Activated T-cell treated with anti-CD3 and anti-CD28 coated beads for 24 hours (primary cell): Measurements from ENCODE around the gene CCDC148.

Experiments used
- DNase-seq: peaks from one replicate; pipeline ENCODE4 v3.0.0-alpha.2; 2020; ENCODE audit warnings: low read depth

CCDC148 gene

DNA sequence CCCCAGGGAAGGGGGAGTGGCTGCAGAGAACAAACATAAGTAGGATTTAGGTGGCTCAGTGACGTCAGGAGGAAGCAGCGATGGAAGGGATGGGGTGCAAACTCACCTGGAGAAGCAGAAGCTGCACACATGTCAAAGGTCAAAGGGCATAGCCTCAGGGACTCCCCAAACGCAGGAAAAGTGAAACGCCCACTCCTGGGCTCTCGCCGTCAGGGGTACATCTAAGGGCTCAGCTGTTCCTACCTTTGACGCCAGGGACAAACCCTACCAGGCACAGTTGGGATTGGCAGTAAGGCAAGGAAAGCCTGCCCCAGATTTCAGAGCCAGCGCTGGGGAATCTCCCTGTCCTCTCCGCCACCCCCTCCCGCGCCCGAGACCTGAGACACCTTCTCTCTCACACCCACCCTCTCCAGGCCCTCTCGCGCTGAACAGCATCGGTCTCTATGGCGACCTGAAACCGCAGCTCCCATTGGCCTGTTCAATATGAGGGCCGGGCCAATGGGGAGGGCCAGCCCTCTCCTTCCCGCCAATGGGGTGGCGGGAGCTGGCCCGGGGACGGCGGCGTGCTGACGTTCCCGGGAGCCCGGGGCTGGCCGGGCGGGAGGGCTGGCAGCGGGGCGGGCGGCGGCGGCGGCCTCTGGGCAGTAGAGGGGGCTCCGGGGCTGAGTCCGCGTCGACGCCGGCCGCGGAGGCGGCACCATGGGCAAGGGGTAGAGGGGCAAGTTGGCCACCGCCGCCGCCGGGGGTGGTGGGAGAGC is at the start of gene CCDC148, which contains the start of gene PKP4:
Gene CCDC148, minus strand, starts transcription at position 445 of the 758 bp plus-strand sequence. Its CDS starts 314 bp downstream, at position 131.
Gene PKP4, plus strand, starts transcription at position 644 of the 758 bp plus-strand sequence. CDS start 76,233 bp downstream, outside the sequence.
- DNase-seq: peak; percentile 83

DNA sequence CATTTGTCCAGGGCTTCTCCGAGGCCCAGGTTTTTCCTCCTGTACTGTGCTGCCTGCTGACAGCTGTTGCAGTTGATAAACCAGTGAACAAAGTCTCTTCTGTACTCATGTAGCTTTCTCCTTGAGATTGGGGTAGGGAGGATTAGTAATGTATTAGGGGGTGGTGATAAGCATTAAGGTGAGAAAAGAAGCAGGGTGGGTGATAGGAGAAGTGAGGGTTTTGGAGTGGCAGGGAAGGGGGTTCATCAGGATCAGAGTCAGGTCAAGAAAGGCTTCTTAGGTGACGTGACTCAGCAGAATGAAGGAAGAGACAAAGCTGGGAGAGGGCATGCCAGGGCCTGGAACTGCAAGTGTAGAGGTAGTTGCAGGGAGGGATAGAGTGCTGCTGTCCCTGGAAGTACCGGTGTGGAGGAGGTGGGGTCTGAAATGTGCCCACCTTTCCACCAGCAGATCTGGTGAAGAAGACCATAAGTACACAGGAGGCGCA is 48.9 kb upstream of the CCDC148 start:
- DNase-seq: no peak

DNA sequence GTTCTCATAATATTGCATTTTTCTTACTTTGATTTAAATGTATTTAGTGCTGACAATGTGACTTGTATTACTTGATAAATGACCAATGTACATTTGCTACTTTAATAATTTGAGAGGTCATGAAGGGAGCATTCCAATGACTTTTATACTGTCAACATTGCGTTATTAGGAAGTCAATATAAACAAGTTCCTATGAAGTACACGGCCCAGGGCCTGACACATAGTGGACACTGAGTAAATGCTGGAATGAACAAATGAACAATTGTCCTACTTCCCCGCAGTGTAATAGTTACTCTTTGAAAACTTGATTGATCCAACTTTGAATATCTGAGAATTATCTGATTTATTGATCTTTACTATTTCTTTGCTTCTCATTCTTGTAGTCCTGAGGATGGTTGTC is 47.5 kb upstream of the CCDC148 start:
- no peak for DNase-seq

DNA sequence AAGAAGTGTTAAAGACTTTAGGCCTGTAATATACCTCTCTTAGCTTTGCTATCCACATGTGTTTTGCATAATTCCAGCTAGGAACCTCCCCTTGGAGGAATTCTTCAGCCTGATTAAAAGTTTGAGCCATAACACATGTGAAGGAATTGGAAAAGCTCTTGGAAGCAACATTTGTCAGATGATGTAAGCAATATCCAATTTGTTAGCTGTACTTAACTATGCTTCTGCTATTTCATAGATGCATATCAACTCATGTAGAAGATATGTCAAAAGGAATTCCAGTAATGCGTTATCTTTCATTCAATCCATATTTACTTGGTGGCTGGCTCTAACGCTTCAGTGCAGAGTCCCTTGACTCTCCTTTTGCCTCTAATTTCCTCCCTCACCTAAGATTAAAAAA is 46.4 kb upstream of the CCDC148 start:
- DNase-seq: no peak

DNA sequence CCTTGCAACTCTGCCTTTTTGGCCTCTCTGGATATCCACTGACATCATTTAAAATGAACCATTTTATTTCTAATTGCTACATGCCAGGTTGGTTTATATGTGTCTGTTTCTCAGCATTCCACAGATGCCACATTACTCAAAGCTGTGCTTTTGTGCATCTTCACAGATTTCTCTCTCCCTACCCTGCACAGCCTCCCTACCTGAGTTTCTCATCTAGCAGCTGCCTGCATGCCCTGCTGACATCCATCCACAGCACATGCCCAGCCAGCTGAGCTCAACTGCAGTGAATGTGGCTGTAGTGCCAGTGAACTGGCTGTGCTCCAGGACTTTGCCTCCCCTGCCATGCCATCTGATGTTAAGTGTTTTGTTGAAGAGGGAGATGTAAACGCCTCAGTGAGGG is 44.7 kb upstream of the CCDC148 start:
- DNase-seq: no peak

DNA sequence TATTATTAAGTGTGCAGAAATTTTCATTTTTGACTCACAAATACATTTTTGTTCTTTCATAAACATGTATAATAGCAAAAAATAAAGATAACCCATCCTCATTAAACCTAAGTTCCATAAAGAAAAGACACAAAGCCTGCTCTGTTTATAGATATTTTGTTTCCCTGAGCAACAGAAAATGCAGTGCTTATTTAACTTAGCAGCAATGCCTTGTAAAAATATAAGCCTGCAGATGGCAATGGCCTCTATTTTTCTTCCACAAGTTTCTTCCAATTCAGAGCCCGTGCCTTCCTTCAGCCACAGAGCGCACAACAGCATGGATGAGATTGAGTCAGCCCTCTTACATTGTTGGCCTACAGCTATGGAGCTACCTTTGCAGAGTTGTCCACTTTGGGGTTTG is 43.8 kb upstream of the CCDC148 start:
- DNase-seq: no peak

DNA sequence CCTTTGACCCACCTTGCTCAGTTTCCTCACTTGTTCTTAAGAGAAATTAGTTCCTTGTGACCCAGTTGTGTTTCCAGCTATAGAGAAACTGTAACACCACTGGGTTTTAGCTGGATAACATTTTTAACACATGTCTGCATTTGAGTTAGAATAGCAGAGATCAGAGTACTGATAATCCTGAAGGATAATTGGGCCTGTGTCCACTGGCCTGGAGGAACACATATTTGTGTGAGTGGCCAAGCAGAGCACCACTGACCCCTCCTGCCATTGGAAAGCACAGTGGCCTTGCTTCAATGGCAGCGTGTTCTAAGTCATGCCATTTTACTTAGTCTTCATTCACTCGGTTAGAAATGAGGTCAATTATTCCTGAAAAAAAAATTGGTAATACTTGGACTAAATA is 42.8 kb upstream of the CCDC148 start:
- no peak for DNase-seq

DNA sequence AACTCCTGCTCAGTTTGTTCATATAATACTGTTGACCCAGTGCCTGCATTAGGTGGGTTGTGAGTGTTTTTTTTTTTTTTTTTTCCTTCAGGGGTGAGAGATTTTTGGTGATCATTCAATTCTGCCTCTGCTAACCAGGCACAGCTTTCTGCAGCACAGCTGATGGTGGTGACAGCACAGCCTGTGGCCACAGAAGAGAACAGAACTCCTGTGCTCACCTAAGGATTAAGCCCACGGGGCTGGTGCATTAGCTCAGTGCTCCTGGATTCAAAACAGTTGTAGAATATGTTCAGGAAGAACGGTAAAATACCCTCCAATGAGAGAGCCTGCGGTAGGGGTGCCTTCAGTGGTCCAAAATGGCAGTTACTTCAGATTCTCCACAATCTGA is 42.2 kb upstream of the CCDC148 start:
- DNase-seq: no peak

DNA sequence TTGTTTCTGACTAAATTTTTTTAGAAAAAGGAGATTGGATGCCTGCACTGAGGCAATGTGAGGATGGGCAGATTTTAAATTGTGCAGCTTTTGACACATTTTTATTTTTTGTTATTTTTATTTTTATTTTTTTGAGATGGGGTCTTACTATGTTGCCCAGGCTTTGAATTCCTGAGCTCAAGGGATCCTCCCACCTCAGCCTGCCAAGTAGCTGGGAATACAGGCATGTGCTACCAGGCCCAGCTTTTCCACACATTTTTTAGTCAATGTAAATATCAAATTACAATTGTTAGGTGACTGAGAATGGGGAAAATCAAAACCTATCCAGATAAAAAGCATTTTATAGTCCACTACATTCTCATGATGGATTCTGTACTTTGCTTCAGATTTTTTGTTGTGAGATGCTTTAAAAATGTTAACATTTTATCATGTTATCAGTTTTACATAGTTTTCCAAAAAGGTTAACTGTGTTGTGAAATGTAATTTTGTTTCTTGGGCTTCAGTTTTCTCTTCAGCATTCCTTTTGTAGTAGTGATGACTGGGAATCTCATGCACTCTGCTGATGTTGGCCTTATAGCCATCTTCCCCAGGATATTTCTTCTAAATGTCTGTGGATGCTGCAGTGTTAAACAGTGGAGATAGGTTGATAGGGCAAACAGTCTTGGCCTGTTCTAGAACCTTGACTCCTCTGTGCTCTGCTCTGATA is 41.6 kb upstream of the CCDC148 start:
- DNase-seq: no peak

DNA sequence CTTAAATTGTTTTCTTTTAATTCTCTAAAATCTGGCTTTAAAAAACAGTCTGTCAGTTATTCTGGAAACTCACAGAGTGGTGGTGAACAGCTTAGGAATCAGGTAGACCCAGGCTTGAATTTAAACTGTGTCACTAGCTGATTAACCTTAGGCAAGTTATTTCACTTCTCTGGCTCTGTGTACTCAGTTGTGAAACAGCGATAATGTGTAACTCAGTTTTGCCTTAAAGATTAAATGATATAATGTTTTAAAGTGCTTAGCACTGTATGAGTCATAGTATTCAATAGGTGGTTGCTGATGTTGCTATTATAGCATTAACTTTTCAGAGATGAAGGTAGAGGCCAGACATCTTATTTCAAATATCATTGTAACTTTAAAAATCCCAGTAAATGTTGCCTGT is 40.9 kb upstream of the CCDC148 start:
- DNase-seq: no peak

DNA sequence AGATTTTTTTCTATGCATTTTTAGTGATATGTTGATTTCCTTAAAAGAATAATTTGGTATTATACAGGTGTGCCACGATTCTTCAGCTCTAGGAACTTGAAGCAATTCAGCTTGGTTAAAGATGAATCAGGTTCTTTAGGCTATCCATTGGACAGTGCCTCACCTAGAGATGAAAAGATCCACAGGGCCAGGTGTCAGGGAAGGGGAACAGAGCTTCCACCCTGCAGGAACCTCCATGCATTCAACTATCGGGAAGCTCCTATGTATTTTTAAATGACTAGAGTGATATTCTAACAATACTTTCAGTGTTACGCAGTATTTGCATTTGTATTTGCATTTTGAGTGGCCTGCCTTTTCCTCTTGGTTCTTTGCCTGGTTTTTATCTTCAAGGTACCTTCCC is 40.4 kb upstream of the CCDC148 start:
- DNase-seq: no peak

DNA sequence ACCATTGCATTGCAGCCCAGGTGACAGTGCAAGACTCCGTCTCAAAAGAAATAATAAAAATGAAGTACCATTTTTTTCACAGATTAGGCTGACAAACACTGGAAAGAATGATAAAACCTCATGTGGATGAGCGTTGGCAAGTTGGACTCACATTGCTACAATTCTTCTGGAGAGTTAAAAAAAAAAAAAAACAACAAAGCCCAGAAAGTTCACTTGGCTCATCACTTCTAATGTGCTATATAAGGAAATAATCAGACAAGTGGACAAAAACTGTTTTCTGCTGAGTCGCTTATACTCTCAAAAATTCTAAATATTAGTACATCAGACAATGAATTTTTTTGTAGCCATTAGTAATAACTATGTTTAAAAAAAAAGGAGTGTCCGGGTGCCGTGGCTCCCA is 38.6 kb upstream of the CCDC148 start:
- no peak for DNase-seq

DNA sequence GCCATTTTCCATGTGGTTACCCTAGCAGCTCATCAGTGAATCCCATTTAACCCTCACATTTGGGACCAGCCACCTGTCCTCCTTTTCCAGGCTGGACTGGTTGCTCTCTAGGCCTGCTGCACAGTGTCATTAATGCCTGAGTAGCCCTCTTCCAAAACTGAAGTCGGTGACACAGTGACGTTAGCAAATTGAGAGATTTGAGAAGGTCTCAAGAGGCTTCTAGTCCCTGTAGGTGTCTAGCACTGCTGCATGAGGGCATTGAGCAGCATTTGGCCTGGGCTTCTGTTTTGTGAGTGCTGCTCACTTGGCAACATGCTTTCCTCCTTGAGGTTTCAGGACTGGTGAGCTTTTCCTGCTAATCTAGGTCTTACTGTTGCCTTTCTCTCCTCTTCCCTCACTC is 36.9 kb upstream of the CCDC148 start:
- no peak for DNase-seq

DNA sequence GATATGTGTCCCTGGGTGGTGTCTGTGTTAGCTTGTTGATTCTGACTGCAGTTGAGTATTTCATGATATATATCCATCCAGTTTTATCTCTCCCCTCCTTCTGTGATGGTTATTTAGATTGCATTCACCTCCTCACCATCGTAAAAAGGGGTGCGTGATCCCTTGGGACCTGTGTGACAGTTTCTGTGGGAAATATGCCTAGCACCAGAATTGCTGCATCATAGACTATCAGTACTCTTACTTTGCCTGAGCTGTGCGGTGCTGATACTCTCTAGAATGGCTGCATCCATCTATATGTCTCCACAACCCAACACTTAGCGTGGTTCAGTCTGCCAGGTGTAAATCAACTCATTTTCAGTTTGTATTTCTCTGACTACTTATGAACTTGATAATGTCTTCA is 34.5 kb upstream of the CCDC148 start:
- DNase-seq: no peak

DNA sequence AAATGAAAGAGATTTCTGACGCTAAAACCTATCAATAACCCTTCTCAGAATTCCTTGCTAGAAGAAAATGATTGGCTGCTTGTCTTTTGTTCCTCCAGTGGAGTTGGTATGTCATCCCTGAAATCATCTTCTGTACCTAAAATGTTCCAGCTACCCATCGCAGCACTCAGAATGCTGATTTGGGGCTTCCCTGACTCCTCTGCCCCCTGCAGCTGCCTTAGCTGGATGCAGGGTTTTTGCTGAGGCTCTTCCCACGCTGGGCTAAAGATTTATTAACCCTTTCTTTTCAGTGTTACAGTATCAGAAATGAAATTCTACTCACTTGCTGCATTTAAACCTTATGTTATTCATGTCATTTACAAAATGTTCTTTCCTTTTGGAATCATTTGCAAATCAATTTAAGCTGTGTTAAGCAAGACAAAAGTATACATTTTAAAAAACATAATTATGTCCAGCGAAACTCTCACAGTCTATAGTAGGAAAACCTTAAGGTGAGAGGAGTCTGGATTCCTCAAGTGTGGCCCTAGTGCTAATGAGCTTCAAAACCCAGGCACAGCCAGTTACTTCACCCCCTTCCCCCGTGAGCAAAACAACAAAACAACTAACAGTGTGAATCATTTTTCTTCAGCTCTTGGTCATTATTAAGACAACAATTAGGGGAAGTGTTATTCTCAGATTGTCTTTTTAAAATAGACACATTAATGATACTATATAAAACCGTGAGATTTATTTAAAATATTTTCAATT is 33.0 kb upstream of the CCDC148 start:
- DNase-seq: no peak

DNA sequence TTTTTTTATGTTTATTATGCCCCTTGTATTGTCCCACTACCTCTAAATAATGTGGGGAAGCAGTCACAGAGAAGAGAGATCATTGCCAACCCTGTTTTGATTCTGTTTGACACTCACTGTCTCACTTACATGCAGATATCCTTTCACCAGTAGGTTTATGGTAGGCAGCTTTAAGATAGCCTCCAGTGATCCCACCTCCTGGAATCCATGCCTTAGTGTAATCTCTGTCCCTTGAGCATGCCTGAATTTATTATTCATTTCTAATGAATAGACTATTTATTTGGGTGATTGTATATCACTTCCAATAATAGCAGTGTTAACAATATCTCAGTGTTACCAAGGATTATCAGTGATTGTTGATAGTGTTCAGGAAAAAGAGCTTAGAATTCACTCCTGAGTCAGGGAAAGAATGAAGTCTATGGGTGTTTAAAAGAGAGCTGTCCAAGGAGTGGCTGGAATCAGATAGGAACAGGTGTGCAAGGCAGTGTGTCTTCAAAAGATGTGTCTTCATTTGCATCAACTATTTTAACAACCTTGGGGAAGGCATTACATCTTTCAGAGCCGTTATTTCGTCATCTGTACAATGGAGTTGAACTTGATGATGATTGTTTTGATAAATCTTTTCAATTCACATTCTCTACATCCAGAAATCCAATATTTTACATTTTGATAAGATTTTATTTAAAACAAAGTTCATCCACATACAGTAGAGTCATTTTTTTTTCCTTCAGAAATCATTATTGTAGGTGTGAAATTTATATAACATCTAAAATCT is 32.1 kb upstream of the CCDC148 start:
- DNase-seq: no peak

DNA sequence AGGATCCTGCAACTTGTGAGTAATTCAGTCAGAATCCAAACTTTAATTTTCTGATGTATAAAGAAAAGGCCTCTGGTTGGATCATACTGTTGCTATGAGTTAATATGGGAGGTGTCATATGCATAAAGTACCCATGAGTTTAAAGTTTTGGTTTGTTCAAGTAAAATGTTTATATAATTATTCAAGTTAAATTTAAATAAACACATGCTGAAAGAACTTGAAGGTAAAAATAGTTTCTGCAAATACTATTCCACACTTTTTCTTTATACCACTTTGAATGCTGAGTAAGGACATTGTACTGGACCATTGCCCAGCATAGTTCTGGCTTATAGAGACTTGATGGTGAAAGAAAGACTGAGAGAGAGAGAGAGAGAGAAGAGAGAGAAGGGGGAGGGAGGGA is 30.9 kb upstream of the CCDC148 start:
- no peak for DNase-seq

DNA sequence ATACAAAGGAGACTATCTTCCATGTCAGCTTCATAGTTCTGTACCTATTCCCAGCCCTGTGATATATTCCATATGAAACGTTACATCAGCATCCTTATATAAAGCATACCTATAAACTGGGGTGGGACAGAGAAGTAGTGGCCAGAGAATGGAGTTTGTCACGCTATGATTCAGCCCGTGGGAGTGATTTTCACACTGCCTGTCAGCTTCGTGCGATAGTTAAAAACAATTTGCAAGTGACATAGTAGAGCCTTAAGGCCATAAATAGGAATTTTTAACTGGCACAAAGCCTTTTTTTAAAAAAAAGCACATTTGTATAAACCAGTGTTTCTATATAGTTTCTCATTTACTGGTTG is 30.4 kb upstream of the CCDC148 start:
- DNase-seq: no peak

DNA sequence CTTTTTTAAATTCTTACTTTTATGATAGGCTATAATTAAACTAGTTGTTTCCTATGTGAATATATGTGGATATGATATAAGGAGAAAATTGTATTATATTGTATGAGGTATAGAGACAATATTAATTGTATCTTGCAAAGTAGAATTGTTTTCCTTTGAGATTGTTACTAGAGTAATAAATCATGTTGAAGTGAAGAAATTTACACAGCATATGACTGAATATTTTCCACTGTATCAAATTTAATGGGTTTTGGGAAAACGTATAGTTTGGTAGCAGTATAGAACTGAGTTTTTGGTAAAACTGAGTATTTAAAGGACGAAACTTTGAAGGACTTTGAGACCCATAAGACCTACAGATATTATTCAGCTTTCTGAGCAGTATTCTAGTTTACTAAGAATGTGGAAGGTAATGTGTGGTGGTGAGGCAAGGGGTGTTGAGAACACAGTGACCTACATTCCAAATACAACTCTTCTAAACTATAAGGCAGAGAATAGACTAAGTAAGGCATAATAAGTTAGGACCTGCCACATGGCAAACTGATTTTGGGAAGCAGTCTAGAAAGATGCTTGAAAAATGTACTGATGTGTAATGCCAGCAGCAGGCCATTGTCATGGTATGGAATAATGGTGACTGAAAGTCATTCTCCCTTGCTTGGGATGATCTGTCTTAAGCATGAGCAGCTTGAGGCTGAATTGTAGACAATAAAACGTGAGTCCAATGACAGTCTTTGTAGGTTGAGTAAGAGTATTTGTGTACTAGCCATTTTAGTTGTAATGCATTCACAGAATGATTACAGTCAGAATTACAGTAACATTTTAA is 29.8 kb upstream of the CCDC148 start:
- DNase-seq: no peak

DNA sequence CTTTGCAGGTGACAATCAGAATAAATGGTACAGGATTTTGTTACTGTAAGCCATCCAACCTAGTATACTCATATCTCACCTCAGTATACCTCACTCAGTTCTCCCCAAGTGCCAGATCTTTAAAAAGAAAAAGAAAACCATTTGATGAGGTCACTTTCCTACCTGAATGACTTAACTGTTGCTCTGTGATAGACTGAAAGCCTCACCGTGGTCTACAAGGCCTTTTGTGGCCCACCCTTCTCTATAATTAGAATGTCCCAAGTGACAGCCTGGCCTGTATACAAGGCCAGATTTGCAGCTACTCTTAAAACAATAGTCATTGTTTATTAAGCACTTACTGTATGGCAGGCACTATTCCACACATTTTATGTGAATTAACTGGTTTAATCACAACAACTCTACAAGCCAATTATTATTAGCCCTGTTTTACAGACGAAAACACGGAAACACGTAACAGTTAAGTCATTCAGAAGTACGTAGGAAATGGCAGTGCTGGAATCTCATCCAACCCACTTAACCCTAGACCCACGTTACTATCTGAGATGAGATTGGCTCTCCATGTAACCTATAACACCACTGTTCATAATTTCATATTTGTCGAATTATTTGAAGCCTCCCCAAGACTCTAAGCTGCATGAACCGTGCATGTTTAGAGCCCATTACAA is 28.5 kb upstream of the CCDC148 start:
- no peak for DNase-seq

DNA sequence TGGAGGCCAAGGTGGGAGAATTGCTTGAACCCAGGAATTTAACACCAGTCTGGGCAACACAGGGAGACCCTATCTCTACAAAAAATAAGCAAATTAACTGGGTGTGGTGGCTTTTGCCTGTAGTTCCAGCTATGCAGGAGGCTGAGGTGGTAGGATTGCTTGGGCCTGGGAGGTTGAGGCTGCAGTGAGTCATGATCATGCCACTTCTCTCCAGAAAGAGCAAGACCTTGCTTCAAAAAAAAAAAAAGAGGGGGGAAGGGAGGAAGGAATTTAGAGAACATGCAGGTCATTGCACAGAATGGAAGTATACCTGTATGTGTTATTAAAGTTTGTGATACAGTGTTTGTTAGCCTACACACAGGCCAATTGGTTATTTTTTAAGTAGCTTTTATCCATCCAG is 26.0 kb upstream of the CCDC148 start:
- DNase-seq: no peak
